Measurements from ENCODE around the gene STH. TPM values are rescaled to one million over a fixed set of nuclear protein-coding genes. Genes with fewer than 3 reads are reported as not detected.

Gene STH
- total RNA-seq, 1 donor from 2014 or later = not detected

GRCh38 chr17:45976755-45977505 is 22.1 kb upstream of the STH start:
- intact Hi-C loops (cut with DNase I) = no loop called here
- TF ChIP-seq, protein P1, sequence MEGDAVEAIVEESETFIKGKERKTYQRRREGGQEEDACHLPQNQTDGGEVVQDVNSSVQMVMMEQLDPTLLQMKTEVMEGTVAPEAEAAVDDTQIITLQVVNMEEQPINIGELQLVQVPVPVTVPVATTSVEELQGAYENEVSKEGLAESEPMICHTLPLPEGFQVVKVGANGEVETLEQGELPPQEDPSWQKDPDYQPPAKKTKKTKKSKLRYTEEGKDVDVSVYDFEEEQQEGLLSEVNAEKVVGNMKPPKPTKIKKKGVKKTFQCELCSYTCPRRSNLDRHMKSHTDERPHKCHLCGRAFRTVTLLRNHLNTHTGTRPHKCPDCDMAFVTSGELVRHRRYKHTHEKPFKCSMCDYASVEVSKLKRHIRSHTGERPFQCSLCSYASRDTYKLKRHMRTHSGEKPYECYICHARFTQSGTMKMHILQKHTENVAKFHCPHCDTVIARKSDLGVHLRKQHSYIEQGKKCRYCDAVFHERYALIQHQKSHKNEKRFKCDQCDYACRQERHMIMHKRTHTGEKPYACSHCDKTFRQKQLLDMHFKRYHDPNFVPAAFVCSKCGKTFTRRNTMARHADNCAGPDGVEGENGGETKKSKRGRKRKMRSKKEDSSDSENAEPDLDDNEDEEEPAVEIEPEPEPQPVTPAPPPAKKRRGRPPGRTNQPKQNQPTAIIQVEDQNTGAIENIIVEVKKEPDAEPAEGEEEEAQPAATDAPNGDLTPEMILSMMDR (IDR thresholded peaks at IDR 0.05) = no peak
- no peaks in the 10 kb centered on the region for H3K9me3 ChIP-seq
- H3K27ac ChIP-seq = no peak overlapping the region
- no peaks in the 10 kb centered on the region for H3K4me1 ChIP-seq
- ATAC-seq (no peak), DNase-seq (no peak)
- no peaks in the 10 kb centered on the region for H3K36me3 ChIP-seq
- H3K27me3 ChIP-seq (ENCODE audit: low read depth) = no peaks in the 10 kb centered on the region
- H3K4me3 ChIP-seq = no peak overlapping the region

DNA sequence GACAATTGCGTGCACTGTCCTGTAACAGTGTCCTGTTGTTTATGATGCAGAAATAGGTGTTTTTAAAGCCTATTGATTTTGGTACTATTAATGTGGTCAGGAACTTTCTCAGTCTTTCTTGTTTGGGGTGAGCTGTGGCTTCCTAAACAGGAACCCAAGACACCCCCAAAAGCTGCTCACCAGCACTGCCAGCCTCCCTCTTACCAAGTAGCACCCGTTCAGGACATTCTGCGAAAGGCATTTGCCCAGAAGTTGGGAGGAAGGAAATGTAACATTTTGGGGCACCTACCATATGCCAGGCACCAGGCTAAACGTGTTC is 21.6 kb upstream of the STH start:
- TF ChIP-seq, protein P1 (IDR thresholded peaks at IDR 0.05) = no peak
- Histone ChIP-seq H3K27me3 (ENCODE audit: low read depth) (no peaks in the 10 kb centered on the region), H3K36me3 (no peaks in the 10 kb centered on the region), H3K9me3 (no peaks in the 10 kb centered on the region), H3K4me1 (no peaks in the 10 kb centered on the region), H3K4me3 (no peak overlapping the region), H3K27ac (no peak overlapping the region)
- ATAC-seq (no peak), DNase-seq (no peak)
- intact Hi-C loops (cut with DNase I) = no loop called here

DNA sequence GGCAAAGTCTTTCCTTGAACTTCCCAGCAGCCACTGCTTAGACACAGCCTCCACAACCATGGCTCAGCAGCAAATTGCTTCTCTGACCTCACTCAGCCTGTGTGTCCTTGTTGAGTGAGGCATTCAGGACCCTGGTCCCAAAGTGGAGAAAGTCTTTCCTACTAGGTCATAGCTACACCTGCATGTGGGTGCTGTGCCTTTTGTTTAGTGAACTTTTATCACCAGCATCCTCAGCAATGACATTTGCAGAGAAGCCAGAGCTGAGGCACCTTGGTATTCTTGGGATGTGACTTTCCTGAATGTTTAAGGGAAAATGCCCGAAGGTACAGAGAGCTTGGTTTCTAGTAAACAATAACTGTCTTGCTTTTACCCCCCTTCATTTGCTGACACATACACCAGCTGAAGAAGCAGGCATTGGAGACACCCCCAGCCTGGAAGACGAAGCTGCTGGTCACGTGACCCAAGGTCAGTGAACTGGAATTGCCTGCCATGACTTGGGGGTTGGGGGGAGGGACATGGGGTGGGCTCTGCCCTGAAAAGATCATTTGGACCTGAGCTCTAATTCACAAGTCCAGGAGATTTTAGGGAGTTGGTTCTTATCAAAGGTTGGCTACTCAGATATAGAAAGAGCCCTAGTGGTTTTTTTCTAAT is 20.9 kb upstream of the STH start:
- TF ChIP-seq, protein P1 (IDR thresholded peaks at IDR 0.05) = no peak
- Histone ChIP-seq H3K27me3 (ENCODE audit: low read depth) (no peaks in the 10 kb centered on the region), H3K27ac (no peak overlapping the region), H3K9me3 (no peaks in the 10 kb centered on the region), H3K4me3 (no peak overlapping the region), H3K4me1 (no peaks in the 10 kb centered on the region), H3K36me3 (no peaks in the 10 kb centered on the region)
- ATAC-seq = no peak
- DNase-seq = no peak
- intact Hi-C loops (cut with DNase I) = no loop called here

DNA sequence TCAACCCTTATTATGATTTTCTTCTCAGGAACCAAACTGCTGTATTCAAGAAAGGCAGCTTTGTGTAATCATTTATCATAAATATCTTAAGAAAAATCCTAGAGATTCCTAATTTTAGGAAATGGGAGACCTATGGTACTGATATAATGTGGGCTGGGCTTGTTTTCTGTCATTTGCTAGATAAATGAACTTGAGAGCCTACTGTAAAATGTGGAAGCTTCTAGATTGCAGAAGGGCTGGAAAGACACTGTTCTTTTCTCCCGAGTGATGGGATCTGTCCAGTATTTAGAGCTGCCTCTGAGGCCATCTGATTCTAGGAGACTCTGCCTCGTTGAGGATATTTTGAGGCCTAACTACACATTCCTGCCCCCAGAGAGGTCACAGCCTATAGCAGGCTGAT is 19.9 kb upstream of the STH start:
- no peak for ATAC-seq
- intact Hi-C loops (cut with DNase I) = no loop called here
- TF ChIP-seq, protein P1 (IDR thresholded peaks at IDR 0.05) = no peak

DNA sequence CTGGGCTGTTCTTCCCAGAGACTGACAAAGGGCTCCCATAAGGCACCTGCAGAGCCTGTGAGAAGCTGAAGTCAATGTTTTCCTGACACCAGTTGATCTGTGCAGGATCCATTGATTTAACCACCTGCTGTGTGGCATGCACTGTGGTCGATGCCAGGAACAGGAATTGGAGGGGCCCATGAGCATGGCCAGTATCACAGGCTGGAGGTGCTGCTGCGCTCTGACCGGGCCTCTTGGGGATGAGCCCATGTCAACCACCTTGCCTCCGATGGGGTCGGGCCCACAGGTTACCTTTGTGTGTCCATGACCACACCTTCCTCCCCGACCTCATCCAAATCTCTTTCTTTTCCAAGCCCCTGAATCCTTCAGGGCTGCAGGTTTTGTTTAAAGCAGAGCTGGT is 18.2 kb upstream of the STH start:
- TF ChIP-seq, protein P1 (IDR thresholded peaks at IDR 0.05) = no peak
- Histone ChIP-seq H3K4me1 (no peaks in the 10 kb centered on the region), H3K36me3 (no peaks in the 10 kb centered on the region), H3K27me3 (ENCODE audit: low read depth) (no peaks in the 10 kb centered on the region), H3K4me3 (no peak overlapping the region), H3K9me3 (no peaks in the 10 kb centered on the region), H3K27ac (no peak overlapping the region)
- DNase-seq (no peak), ATAC-seq (no peak)
- intact Hi-C loops (cut with DNase I) = no loop called here

More for the DNA sequence above, 19.9 kb upstream of the STH start:
- no peak for DNase-seq
- Histone ChIP-seq H3K4me1 (no peaks in the 10 kb centered on the region), H3K9me3 (no peaks in the 10 kb centered on the region), H3K36me3 (no peaks in the 10 kb centered on the region), H3K4me3 (no peak overlapping the region), H3K27ac (no peak overlapping the region), H3K27me3 (ENCODE audit: low read depth) (no peaks in the 10 kb centered on the region)
